CD14-positive monocyte (primary cell): ENCODE measurements around the gene AKAP9. TPM values are rescaled to one million over a fixed set of nuclear protein-coding genes. Genes with fewer than 3 reads are reported as not detected.
"Not testable (repeated sequence)": the region's sequence is repeated elsewhere in the genome, so short reads cannot be mapped to it uniquely, and the experiment has no call there.

ENCODE experiments used
- DNase-seq, 3 donors: peaks; one replicate each; pipeline ENCODE4 v3.0.0-alpha.2; 2011 to 2022
- H2AFZ ChIP-seq: 2 replicates; pipeline ENCODE4 v1.6.0; 2012; ENCODE audit warnings: mild to moderate bottlenecking, low read depth, low read length, inconsistent platforms; ENCODE audit not compliant: insufficient read depth, poor library complexity, severe bottlenecking
- H3K27ac ChIP-seq, 2 donors: 1 replicate in 1 of 2; 2 replicates in 1 of 2; pipeline ENCODE4 v1.5.1; 2012 to 2013; ENCODE audit warnings: low read length in 2 of 2, control low read depth in 1 of 2, inconsistent platforms in 1 of 2, low read depth in 1 of 2, mild to moderate bottlenecking in 1 of 2
- H3K27me3 ChIP-seq, 2 donors: one replicate each; pipeline versions ENCODE4 v1.6.0 to v1.6.1; 2011 to 2013; ENCODE audit warnings: low read length in 2 of 2; ENCODE audit not compliant: control insufficient read depth in 2 of 2, insufficient read depth in 2 of 2
- H3K36me3 ChIP-seq, 2 donors: replicated peaks in 1 of 2; 1 replicate in 1 of 2; 2 replicates in 1 of 2; pipeline versions ENCODE4 v1.5.1 to v1.6.1; 2012 to 2013; ENCODE audit warnings: low read length in 2 of 2, control low read depth in 1 of 2, inconsistent platforms in 1 of 2, mild to moderate bottlenecking in 1 of 2; ENCODE audit not compliant: insufficient read depth in 2 of 2, control insufficient read depth in 1 of 2
- H3K4me1 ChIP-seq, 2 donors: 1 replicate in 1 of 2; 2 replicates in 1 of 2; pipeline versions ENCODE4 v1.5.1 to v1.6.1; 2012 to 2013; ENCODE audit warnings: low read length in 2 of 2, control low read depth in 1 of 2, inconsistent platforms in 1 of 2, mild to moderate bottlenecking in 1 of 2, moderate library complexity in 1 of 2; ENCODE audit not compliant: insufficient read depth in 2 of 2, control insufficient read depth in 1 of 2
- H3K4me2 ChIP-seq: replicated peaks from 2 replicates; pipeline ENCODE3; 2012; ENCODE audit warnings: low read length, moderate library complexity, mild to moderate bottlenecking; ENCODE audit not compliant: poor library complexity, severe bottlenecking; ENCODE audit errors: extremely low read depth
- H3K4me3 ChIP-seq, 3 experiments: fragments of 200-600 bp in 1 of 3; sonication (generic) in 1 of 3; replicated peaks in 1 of 3; 1 replicate in 2 of 3; 2 replicates in 1 of 3; pipeline ENCODE4 v1.5.1; 2011 to 2013; ENCODE audit warnings: low read length in 3 of 3, mild to moderate bottlenecking in 3 of 3, control low read depth in 2 of 3, low read depth in 2 of 3, inconsistent platforms in 1 of 3, moderate library complexity in 1 of 3
- H3K79me2 ChIP-seq: 2 replicates; pipeline ENCODE4 v1.6.0; 2012; ENCODE audit warnings: mild to moderate bottlenecking, control low read depth, inconsistent platforms, low read length, moderate library complexity; ENCODE audit not compliant: insufficient read depth
- H3K9ac ChIP-seq: 2 replicates; pipeline ENCODE4 v1.6.0; 2017; ENCODE audit warnings: low read length, mild to moderate bottlenecking; ENCODE audit not compliant: insufficient read depth, poor library complexity, severe bottlenecking
- H3K9me3 ChIP-seq, 2 donors: replicated peaks in 1 of 2; 1 replicate in 1 of 2; 2 replicates in 1 of 2; pipeline versions ENCODE4 v1.5.1 to v1.6.1; 2012 to 2013; ENCODE audit warnings: low read length in 2 of 2, control low read depth in 1 of 2; ENCODE audit not compliant: control insufficient read depth in 1 of 2, insufficient read depth in 1 of 2
- H4K20me1 ChIP-seq: 2 replicates; pipeline ENCODE4 v1.6.0; 2012; ENCODE audit warnings: mild to moderate bottlenecking, low read length, control low read depth, moderate library complexity; ENCODE audit not compliant: insufficient read depth
- H3K27ac Mint-ChIP-seq, 7 donors: one replicate each; pipeline ENCODE4 v1.8.0; 2020; ENCODE audit warnings: mild to moderate bottlenecking in 7 of 7, mixed read lengths in 7 of 7, moderate library complexity in 6 of 7, inconsistent platforms in 2 of 7
- H3K27me3 Mint-ChIP-seq, 3 donors: one replicate each; pipeline ENCODE4 v1.8.0; 2021 to 2022; ENCODE audit warnings: low read depth in 3 of 3, mild to moderate bottlenecking in 3 of 3, mixed read lengths in 3 of 3, moderate library complexity in 3 of 3, inconsistent platforms in 1 of 3
- H3K36me3 Mint-ChIP-seq, 2 donors: one replicate each; pipeline ENCODE4 v1.8.0; 2020; ENCODE audit warnings: mixed read lengths in 2 of 2, inconsistent platforms in 1 of 2, mild to moderate bottlenecking in 1 of 2
- H3K4me1 Mint-ChIP-seq: one replicate; pipeline ENCODE4 v1.8.0; 2020; ENCODE audit warnings: mild to moderate bottlenecking, mixed read lengths
- H3K4me3 Mint-ChIP-seq, 2 donors: one replicate each; pipeline ENCODE4 v1.8.0; 2020; ENCODE audit warnings: mild to moderate bottlenecking in 2 of 2, mixed read lengths in 2 of 2, moderate library complexity in 1 of 2
- H3K9me3 Mint-ChIP-seq, 7 donors: one replicate each; pipeline ENCODE4 v1.8.0; 2020 to 2022; ENCODE audit warnings: mixed read lengths in 7 of 7, mild to moderate bottlenecking in 6 of 7, moderate library complexity in 6 of 7, inconsistent platforms in 2 of 7
- CTCF ChIP-seq: fragments of 200-600 bp; IDR thresholded peaks from one replicate; pipeline ENCODE4 v1.8.0; 2022; ENCODE audit warnings: antibody characterized with exemption, mild to moderate bottlenecking
- WGBS: methylation state at CpG from one replicate; pipeline ENCODE4 v1.1.5; 2013; ENCODE audit warnings: missing lambda C conversion rate; ENCODE audit not compliant: insufficient coverage; 5-methylcytosine and 5-hydroxymethylcytosine counted together
- intact Hi-C, 2 donors: fragments of 100-400 bp; cut with micrococcal nuclease; formaldehyde crosslinking; loops; one replicate each; pipeline versions ENCODE4 v1.15.0 to v1.15.1; 2023
- polyA plus RNA-seq, 3 donors: library from polyadenylated mRNA; depleted of rRNA in 1 of 3; unstranded in 2 of 3; stranded (reverse) in 1 of 3; fragments of 300-500 nt in 2 of 3; fragments of >200 nt in 1 of 3; fragmentation: Illumina TruSeq in 2 of 3; gene quantifications; 1 replicate in 2 of 3; 2 replicates in 1 of 3; pipeline ENCODE4 v1.2.3, GENCODE V29; 2012 to 2021

The AKAP9 gene
- polyA plus RNA-seq, 3 donors, result 1.5 to 23.3 (median 7.3) TPM

- intact Hi-C loops, H3K27me3 Mint-ChIP-seq: not testable (repeated sequence)
- WGBS, result 96% methylated on average over 45 of the region's 50 CpGs
These were observed 202.7 kb downstream of the AKAP9 start for GRCh38 chr7:92143192-92143880.

GRCh38 chr7:92149736-92150239 is 209.1 kb downstream of the AKAP9 start:
- H3K4me1 ChIP-seq, result no peaks in the 10 kb centered on the region
- no peaks in the 10 kb centered on the region for H3K36me3 ChIP-seq
- DNase-seq, result no peak
- Mint-ChIP-seq H3K27ac (no peak overlapping the region), H3K9me3 (no peaks in the 10 kb centered on the region), H3K4me1 (no peaks in the 10 kb centered on the region), H3K4me3 (no peak overlapping the region), H3K27me3 (peaks cover 0 to 4% (median 0%) of the 10 kb centered on the region in 3 donors), H3K36me3 (no peaks in the 10 kb centered on the region)
- no peak overlapping the region for H3K9ac ChIP-seq
- intact Hi-C loops, result no loop called here
- no peaks in the 10 kb centered on the region for H3K9me3 ChIP-seq
- H4K20me1 ChIP-seq, result no peaks in the 10 kb centered on the region
- TF ChIP-seq CTCF, result no peak
- 100% methylated on average over 2 of the region's 5 CpGs for WGBS
- no peaks in the 10 kb centered on the region for H3K27me3 ChIP-seq
- H3K79me2 ChIP-seq, result no peaks in the 10 kb centered on the region
- H3K27ac ChIP-seq, result no peak overlapping the region
- H3K4me3 ChIP-seq, result no peak overlapping the region
- no peak overlapping the region for H3K4me2 ChIP-seq
- no peak overlapping the region for H2AFZ ChIP-seq

More at GRCh38 chr7:92143192-92143880, 202.7 kb downstream of the AKAP9 start:
- not testable (repeated sequence) for H2AFZ ChIP-seq, H3K9me3 ChIP-seq, H3K27ac Mint-ChIP-seq, H3K27ac ChIP-seq, H3K4me3 ChIP-seq, H3K27me3 ChIP-seq, H3K36me3 ChIP-seq, DNase-seq, H3K4me1 Mint-ChIP-seq, H3K4me3 Mint-ChIP-seq, H3K79me2 ChIP-seq, H3K9ac ChIP-seq, H3K4me1 ChIP-seq, H3K4me2 ChIP-seq, H4K20me1 ChIP-seq, H3K36me3 Mint-ChIP-seq
- peaks cover 0 to 14% (median 0%) of the 10 kb centered on the region in 7 donors for H3K9me3 Mint-ChIP-seq
